GM19395 (cell line): ENCODE data around the gene MXRA5.
"Not testable (repeated sequence)": the region's sequence is repeated elsewhere in the genome, so short reads cannot be mapped to it uniquely, and the experiment has no call there.

Experiments
- ATAC-seq: cut with Tn5 transposase; IDR thresholded peaks from one replicate; pipeline ENCODE4 v1.9.1; 2021; ENCODE audit warnings: mild to moderate bottlenecking, moderate library complexity; ENCODE audit not compliant: unreplicated experiment

MXRA5 gene

DNA sequence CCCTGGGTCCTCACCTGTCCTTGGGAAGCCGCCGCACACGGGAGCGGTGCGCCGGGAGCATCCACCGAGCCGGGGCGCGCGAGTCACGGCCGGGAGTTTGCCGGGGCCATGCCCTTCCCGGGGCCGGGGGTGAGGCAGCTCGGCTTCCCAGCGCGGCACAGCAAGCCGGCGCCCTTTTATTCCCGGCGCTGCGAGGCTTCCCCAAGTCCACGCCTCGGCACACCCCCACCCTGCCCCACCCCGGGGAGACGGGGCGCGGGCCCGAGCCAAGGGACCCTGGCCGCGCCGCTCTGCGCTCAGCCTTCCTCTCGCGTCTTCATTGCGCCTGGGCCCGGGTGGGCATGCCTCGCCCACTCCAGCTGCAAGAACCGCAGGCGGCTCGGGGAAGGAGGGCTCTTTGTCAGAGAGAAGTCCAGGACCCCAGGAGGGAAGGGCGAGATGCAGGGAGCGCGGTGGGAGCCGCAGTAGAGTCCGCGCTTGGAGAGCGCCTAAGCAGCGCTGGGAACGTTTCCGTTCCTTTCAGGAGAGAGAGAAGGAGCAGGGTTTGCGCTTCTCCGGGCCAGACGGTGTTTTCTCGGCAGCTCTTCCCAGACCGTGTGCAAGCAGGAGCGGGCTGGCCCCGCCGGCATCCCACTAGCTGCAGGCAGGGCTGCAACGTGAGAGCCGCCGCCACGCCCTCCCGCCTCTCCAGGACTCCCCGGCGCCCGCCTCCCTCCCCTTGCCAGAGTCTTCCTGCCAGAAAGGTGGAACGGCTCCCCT lies at the start of gene MXRA5:
MXRA5 (minus strand) TSS at position 152 of the 759 bp plus-strand sequence. CDS start 2,819 bp downstream, outside the sequence.
- no peak for ATAC-seq

DNA sequence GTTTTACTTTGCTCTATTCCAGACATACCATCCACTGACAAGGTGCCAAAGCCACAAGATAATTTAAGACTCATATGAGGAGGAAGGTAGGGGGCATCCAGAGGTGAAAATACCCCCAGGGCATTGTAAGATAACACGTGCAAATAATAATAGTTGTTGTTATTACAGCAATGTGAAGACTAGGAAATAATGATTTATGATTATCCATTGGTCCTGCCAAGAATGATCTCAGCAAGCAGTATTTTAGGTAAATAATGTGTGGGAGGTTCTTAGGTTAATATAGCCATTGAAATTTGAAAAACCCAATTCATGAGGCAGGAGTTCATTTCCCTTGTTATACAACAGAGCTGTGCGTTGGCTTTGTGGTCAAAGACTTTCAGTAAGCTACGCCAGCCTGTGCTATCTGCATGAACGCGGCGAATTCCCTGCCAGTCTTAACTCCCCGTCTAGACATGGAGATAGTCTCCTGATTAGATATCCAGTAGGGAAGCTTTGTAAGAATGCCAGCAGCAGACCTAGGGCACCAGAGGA lies 47.2 kb upstream of the MXRA5 start:
- no peak for ATAC-seq

GRCh38 chrX:3393178-3393577 lies 46.7 kb upstream of the MXRA5 start:
- ATAC-seq = no peak

DNA sequence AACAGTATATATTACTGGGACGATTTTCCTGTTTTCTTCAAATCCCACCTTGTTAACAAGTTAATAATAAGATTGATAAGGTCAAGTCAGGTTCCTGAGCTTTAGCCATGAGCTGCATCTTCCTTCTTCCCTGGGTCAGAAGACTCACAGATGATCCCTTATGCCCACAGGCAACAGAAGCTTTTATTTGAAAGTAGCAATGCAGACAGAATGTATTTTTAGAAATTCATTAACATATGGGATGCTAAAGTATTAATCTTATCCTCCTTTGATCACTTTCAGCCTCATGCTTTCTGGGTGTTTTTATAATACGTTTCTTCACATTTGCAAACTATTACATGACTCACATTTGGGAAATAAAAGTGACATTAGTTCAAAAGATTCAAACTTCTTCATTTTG lies 42.0 kb upstream of the MXRA5 start:
- ATAC-seq = no peak

DNA sequence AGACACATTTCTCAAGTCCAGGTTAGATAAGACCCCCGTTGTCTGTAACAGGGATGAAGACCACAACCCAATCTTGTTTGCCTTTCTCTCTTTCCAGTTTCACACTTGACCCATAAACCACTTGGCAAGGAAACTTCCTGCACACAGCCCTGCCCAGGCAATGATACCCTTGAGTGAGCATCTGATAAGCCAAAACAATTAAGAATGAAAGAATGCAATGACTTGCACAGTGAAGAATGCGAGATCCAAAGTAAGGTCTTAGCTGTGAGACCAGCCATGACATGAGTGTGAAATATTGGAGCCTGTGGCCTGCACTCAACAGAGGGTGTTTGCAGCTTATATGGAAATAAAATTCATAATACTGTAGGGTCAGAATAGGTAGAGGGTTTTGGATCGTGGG lies 37.9 kb upstream of the MXRA5 start:
- no peak for ATAC-seq

DNA sequence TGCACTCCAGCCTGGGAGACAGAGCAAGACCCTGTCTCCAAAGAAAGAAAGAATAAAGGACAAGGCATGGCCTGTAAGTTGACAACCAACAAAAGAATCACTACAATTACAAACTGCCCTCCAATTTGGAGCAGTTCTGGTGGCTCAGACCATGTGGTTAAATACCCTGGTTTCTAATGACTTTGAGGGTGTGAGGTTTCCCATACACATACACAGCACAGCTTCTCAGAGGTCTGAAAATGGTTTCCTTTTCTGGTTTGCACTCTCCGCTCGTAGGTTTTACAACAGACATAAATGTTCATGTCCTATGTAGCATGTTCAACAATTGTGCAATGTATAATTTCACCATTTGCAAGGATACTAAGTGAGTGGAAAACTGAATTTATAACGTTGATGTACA lies 34.2 kb upstream of the MXRA5 start:
- ATAC-seq = no peak

DNA sequence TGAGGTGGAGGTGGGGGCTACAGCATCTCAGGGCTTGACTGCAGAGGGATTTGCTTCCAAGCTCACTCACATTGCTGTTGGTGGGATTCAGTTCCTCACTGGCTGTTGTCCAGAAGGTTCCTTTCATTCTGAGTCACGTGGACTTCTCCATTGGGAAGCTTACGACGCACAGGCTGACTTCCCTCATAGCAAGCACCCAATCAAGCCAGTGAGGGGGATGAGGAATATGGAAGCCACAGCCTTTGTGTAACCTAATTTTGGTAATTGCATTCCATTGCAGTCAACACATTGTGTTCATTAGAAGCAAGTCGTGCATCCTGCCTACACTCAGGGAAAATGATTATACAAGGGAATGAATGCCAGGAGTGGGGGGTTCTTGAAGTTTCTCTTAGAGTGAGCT lies 32.7 kb upstream of the MXRA5 start:
- ATAC-seq = no peak

GRCh38 chrX:3378156-3378555 lies 31.7 kb upstream of the MXRA5 start:
- no peak for ATAC-seq

GRCh38 chrX:3377560-3377959 lies 31.1 kb upstream of the MXRA5 start:
- no peak for ATAC-seq

DNA sequence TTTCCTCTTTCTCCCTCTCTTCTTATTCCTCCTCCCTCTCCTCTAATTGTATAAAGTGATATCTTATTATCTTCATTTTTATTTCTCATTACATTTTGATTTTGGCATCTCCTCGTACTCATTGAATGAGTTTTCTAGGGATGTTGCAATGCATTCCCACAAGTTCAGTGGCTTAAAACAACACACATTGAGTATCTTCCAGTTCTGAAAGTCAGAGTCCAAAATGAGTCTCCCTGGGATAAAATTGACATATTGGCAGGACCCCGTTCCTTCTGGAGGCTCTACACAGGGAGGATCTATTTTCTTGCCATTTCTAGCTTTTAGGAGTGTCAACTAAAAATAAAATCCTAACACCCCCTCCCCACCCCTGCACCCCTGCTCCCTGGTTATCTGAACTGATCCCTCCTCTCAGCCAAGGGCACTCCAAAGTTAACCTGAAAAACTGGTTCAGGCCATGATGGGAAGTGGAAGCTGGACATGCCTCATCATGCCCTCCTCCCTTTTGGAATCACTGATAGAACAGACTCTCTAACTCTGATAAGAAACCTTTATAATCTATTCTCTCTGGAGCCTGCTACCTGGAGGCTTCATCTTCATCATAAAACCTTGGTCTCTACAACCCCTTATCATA lies 29.5 kb upstream of the MXRA5 start:
- ATAC-seq = not testable (repeated sequence)

DNA sequence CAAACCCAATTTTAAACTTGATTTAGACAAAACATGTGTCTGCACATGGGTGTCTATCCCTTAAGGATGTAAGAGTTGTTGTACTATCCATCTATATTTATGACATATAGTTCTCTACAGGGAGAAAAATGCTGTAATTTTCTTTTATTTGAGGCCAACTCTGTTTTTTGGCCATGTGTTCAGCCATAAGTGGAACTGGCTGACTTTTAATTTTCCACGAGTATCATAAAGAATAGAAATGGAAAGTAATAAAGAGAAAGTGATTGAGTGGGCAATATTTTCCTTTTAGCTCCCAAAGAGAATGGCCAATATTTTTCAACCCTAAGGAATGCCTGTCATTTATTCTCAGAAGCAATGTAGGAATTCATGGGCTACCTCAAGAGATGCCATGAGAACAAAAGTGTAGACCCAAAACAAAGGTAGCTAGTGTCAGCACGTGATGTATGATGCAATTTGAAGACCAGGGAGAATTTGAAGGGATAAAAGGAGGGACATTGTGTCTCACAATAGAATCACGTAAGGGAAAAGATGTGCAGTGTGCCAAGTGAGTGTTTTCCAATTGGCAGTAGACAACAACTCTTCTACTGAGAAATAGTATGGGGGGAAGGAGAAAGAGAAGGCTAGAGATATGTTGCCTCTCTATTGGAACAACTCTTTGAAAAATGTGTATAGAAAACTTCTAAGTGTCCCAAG lies 27.8 kb upstream of the MXRA5 start:
- no peak for ATAC-seq

DNA sequence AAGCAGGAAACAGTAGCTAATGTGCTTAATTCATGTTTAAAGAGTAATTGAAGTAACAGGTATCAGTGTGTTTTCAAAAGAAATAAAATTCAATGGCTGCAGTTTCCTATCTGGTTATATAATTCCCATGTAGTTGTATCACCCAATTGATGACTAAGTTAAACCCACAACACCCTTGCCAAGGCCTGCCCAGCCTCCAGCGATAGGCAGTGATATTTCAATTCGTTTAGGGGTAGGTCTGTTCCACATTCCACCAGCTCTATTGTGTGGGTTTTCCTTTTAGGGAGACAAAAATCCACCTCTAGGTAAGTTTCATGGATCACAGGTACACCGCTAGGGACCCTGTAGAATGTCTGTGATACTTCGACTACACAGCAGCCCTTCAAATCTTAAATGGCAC lies 24.7 kb upstream of the MXRA5 start:
- no peak for ATAC-seq

GRCh38 chrX:3370656-3371055 lies 24.2 kb upstream of the MXRA5 start:
- no peak for ATAC-seq

- no peak for ATAC-seq
Measured at GRCh38 chrX:3362956-3363355, 16.5 kb upstream of the MXRA5 start.

GRCh38 chrX:3360881-3361280 lies 14.4 kb upstream of the MXRA5 start:
- no peak for ATAC-seq

DNA sequence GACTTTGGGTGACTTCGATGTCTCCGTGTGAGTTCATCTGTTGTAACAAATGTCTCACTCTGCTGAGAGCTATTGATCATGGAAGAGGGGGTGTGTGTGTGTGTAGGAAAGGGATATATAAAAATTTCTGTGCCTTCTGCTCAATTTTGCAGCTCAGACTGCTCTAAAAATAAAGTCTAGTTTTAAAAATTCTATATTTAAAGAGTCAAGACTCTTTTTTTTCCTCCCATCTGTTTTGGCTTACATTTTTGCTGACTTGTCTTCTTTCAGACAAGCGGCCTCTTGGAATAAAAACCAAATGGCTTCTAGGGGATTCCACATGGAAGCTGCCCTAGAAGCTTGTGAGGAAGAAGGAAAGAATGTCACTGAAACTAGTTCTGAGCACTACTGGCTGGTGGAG lies 6.3 kb upstream of the MXRA5 start:
- ATAC-seq = not testable (repeated sequence)

DNA sequence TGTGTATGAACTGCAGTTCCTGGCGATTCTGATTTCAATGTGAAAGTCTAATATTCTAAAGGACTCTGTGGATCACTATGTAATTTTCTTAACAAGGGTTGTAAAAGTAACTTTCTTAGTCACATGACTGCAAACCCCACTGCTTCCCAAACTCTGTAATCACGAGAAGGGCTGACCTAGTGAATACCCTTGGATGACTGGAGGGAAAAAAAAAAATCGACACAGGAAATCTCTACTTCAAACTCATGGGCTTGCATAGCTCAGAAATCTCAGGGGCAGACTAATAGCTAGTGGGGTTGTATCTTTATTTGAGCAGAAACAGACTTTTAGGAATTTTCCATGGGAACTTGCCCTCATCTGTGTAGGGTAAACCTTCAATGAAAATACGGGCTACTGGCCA lies 4.8 kb upstream of the MXRA5 start:
- no peak for ATAC-seq

DNA sequence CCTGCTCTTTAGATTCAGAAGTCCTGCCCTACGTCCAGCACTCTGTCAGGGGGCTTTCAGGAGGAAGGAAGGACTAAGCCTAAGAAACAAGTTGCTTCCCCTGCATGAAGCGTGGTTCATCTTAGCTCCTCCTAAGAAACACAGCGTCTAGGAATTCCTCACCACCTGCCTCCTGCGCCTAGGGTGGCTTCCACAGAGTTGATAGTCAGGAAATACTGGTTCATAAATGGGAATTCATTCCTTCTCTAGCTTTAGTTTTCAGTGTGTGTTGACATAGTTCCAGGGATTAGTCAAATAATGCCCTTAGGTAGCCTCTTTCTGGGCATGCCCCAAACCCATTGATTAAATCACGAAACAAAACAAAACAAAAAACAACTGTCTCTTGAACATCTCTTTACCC lies 1.7 kb upstream of the MXRA5 start:
- no peak for ATAC-seq

GRCh38 chrX:3345281-3346191 lies 916 bp downstream of the MXRA5 start:
- ATAC-seq = no peak

DNA sequence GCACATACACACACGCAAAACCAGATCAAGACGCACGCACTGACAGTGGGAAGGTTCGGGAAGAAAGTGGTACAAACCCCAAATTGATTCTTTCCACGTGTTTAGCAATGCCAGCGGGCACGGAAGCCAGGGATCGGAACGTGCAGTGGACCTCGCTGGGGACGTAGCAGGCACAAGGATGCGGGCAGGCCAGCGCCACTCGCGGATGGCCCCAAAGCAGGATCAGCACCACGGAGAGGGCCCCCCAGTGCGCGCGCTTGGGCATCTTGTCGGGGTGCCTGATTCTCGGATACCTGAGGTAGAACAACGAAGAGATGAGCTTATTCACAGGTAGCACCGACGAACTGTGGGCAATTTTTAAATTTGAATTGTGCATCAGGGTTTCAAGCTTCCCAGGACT lies 2.9 kb downstream of the MXRA5 start:
- not testable (repeated sequence) for ATAC-seq

DNA sequence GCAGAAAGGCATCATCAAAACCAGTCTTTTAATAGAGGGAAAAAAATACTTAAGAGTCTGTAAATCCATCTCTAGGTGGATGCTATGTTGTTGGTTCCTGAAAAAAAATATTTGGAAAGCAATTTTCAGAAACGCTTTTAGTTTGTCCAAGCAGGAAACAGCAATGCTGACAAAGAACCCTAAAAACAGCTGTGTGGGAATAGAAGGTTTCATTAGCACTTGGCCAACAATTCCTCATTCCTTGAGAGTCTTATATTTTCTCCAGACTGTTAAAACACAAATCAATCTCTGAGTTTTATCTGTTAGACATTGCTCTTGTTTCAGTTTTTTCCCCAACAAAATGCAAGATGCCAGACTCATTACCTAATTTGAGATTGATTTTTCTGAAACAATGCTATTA lies 6.4 kb downstream of the MXRA5 start:
- ATAC-seq = no peak
